GM13977 (cell line): ENCODE measurements around the gene KCNQ1.

Source experiments
- DNase-seq: peaks from one replicate; pipeline ENCODE4 v3.0.0; 2012; ENCODE audit warnings: low spot score
- in situ Hi-C: fragments of 300-500 bp; cut with MboI; formaldehyde crosslinking; loops from one replicate; pipeline ENCODE4 v1.12.0; 2022; ENCODE audit warnings: low sequenced_read_pairs, low pct_unique_long_range_greater_than_20kb, mixed read lengths, inconsistent platforms; ENCODE audit not compliant: unreplicated experiment
- TF ChIP-seq, protein P1 (sequence below): IDR thresholded peaks from 2 replicates; pipeline ENCODE4 v1.5.1; 2012; ENCODE audit warnings: mild to moderate bottlenecking, control low read depth; ENCODE audit not compliant: insufficient read depth; ENCODE audit errors: extremely low read depth, missing control alignments

Gene KCNQ1

DNA sequence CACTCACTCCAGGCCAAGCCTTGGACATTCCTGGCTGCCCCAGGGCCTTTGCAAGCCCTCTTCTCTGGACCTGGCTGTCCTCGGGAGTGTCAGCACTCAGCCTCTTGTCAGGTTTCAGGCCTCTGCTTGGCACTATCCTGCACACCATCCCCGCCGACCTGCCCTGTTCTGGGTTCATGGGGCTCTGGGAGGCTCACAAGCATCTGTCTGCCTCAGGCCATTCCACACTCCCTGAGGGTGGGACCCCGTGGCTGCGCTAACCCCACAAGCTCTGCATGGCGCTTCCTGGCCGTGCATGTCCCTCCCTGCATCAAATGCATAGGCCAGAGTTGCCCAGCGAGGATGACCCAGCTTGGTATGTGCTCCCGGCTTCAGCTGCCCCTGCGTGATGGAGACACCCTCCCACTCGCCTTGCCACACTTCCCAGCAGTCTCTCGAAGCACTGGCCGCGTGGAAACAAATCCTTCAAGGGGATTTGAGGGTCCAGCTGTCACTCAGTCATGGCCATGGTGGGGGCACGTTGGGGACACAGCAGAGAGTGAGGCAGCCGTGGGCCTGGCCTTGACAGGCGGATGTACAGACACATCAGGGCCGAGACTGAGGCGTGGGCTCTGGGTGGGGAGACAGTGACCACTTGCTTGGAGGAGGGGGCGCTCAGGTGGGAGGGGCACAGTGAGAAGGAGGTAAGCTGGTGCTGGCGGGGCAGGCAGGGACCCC, 87.3 kb downstream of the KCNQ1 start:
- DNase-seq: no peak
- in situ Hi-C loops: loop anchor here (5.0 to 10.0 kb wide), 2 partner anchors 105 to 363 kb away; no protein-coding TSS in a partner anchor
- TF ChIP-seq, protein P1, sequence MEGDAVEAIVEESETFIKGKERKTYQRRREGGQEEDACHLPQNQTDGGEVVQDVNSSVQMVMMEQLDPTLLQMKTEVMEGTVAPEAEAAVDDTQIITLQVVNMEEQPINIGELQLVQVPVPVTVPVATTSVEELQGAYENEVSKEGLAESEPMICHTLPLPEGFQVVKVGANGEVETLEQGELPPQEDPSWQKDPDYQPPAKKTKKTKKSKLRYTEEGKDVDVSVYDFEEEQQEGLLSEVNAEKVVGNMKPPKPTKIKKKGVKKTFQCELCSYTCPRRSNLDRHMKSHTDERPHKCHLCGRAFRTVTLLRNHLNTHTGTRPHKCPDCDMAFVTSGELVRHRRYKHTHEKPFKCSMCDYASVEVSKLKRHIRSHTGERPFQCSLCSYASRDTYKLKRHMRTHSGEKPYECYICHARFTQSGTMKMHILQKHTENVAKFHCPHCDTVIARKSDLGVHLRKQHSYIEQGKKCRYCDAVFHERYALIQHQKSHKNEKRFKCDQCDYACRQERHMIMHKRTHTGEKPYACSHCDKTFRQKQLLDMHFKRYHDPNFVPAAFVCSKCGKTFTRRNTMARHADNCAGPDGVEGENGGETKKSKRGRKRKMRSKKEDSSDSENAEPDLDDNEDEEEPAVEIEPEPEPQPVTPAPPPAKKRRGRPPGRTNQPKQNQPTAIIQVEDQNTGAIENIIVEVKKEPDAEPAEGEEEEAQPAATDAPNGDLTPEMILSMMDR: no peak

DNA sequence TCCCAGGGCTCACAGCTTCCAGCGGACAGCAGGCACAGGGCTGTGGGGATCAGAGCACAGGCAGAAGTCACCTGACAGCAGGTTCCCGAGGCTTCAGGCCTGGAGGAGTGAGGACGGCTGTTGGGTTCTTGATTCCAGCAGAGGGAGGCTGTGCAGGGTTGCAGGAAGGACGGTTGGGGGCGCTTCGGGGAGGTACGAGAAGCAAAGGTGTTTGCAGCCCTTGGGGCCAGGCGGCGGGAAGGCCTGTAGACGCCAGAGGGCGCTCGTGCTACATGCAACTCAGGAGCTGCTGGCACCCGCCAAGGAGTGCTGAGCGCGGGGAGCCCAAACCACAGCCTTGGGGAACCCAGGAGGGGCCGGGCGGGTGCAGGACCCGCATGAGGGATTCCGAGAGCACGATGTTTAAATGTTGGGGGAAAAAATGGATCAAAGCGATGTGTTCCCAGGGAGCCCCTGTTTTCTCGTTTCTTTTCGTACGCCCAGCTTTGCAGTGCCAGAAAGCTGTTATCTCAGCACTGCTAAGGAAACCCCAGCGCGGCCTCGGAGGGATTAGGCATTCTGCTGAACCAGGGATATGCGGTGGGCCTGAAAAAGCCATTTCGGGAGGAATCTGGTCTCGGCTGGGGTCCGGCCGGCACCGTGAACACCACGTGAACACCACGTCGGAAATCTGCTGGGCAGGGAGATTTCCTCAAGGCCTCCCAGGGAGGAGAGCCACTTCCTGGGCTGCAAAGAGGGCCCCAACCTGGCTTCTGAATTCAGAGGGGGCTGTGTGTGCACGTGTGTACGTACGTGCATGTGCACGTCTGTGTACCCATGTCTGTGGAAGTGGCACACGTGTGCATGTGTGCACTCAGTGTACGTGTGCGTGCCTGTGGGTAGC, 88.1 kb downstream of the KCNQ1 start:
- in situ Hi-C loops: loop anchor here (5.0 to 10.0 kb wide), 2 partner anchors 106 to 362 kb away; no protein-coding TSS in a partner anchor
- DNase-seq: peak; percentile 92
- TF ChIP-seq, protein P1: peak; percentile 99

DNA sequence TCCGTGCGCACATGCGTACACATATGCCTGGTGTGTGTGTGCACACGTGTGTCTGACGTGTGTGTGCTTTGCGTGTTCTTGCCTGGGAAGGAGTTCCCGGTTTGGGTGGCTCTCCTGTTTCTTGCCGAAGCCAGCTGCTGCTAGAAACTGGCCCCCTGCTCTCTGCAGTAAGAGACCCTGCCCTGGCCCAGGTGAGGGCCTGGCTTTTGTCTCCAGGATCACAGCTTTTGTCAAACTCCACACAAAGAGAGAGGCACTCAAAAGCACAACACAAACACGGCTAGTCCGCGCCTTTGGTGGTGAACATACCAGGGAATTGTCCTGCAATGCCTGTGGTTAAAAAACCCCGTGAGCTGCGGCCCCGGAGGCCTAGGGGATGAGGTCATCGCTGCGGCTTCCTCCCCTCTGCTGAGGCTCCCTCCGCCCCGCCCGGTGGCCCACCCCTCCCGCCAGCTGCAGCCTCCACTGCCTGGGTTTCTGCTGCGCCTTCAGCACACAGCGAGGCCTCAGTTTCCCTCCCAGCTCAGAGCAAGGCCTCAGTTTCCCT, 88.9 kb downstream of the KCNQ1 start:
- DNase-seq: peak; percentile 82
- TF ChIP-seq, protein P1: no peak
- in situ Hi-C loops: loop anchor here (5.0 to 10.0 kb wide), 2 partner anchors 106 to 361 kb away; no protein-coding TSS in a partner anchor

DNA sequence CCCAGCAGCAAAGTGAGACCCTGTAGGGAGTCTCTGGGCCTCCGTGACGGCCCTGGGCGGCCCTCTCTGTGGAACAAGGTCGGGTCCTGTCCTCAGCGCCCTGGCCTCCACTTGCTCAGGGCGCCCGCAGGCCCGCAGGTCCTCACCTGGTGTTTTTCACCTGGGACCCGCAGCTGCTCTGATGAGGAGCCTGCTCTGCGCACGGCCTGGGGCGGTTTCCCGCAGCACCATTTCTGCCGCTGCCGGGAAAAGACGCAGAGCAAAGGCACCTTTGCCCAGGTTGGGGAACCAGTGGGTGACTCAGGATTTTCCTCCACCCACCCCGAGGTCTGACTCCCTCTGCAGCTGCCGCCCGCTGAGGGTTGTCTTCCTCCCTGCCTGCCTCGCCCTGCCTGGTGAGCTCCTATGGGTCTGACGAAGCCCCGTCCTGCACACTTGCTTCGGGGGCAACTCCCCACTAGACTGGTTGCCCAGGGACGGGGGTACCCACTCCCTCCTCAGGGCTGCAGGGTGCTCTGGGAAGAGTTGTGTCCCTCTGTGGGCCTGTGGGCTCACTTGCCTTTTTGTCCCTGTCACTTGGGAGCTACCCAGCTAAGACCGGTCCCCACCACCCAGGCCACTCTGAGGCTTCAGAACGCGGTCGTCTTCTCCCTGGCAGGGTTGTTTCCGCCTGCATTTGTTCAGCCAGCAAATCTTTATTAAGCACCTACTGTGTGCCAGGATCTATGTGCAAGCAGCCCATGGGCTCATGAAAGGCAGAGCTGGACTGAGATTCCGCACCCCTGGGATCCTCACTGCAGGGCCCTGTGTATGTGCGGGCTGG, 89.5 kb downstream of the KCNQ1 start:
- in situ Hi-C loops: loop anchor here (5.0 to 10.0 kb wide), 2 partner anchors 107 to 360 kb away; no protein-coding TSS in a partner anchor
- TF ChIP-seq, protein P1: no peak
- DNase-seq: no peak

DNA sequence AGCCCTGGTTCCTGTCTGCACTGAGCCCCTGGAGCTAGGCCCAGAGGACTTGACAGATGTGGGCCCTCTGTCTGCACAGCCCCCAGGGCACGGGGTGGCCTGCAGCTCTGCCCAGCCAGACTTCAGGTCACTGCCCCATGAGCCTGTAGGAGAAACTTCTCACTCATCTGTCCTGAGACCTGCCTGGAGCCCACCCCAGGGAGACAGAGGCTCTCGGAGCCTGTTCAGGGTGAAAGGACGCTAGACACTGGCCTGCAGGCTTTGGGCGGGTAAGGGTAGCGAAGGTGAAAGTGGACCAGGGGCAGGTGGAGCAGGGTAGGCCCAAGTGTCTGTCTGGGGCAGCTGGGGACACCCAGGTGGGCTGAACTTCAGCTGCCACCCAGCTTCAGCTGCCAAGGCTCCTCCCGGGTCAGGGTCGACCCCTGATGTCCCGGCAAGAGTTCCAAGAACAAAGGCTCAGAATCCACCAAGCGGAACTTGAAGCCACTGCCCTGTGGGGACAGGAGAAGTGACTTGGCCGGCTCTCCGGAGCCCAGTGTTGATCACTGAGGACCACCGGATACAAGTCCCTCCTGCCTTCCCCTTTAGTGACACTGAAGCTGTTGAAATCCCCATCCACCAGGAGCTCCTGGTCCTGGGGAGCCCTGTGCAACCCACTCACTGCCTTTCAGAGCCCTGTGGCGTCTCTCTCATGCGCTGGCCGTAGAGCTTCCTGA, 90.3 kb downstream of the KCNQ1 start:
- in situ Hi-C loops: loop anchor here (5.0 to 10.0 kb wide), 2 partner anchors 108 to 360 kb away; no protein-coding TSS in a partner anchor
- DNase-seq: no peak
- TF ChIP-seq, protein P1: no peak
